CD4-positive, alpha-beta T cell (primary cell): ENCODE results near the gene IQCE. TPM values are rescaled to one million over a fixed set of nuclear protein-coding genes. Genes with fewer than 3 reads are reported as not detected.

Source experiments
- ATAC-seq: fragments of 200-7000 bp; cut with Tn5 transposase; one replicate; pipeline ENCODE4 v1.10.0; 2022; ENCODE audit warnings: mild to moderate bottlenecking; ENCODE audit not compliant: poor library complexity
- CTCF ChIA-PET: fragments of 350-600 bp; sonication (Branson Sonifier 250); formaldehyde crosslinking; loops from one replicate; lab custom pipeline; 2021; ENCODE audit warnings: antibody characterized with exemption, inconsistent platforms; lab: Charles Lee
- POLR2A ChIA-PET: fragments of 350-600 bp; sonication (Branson Sonifier 250); formaldehyde crosslinking; loops from one replicate; lab custom pipeline; 2021; ENCODE audit warnings: antibody characterized with exemption, inconsistent platforms; lab: Charles Lee
- DNase-seq, 14 experiments: peaks; one replicate each; pipeline ENCODE4 v3.0.0-alpha.2; 2013 to 2020; ENCODE audit warnings: mixed read lengths in 2 of 14
- H3K27ac ChIP-seq, 2 donors: one replicate each; pipeline versions ENCODE4 v1.5.1 to v1.7.0; 2013; ENCODE audit warnings: low read length in 2 of 2, low read depth in 1 of 2, mild to moderate bottlenecking in 1 of 2
- H3K27me3 ChIP-seq, 2 experiments: 1 replicate in 1 of 2; 2 replicates in 1 of 2; pipeline versions ENCODE4 v1.6.1 to v1.7.0; 2013; ENCODE audit warnings: low read length in 2 of 2, control low read depth in 1 of 2, mild to moderate bottlenecking in 1 of 2, moderate library complexity in 1 of 2; ENCODE audit not compliant: insufficient read depth in 2 of 2, control insufficient read depth in 1 of 2
- H3K36me3 ChIP-seq: one replicate; pipeline ENCODE4 v1.6.1; 2013; ENCODE audit warnings: low read length, control low read depth; ENCODE audit not compliant: insufficient read depth
- H3K4me1 ChIP-seq: one replicate; pipeline ENCODE4 v1.6.1; 2013; ENCODE audit warnings: low read length, control low read depth; ENCODE audit not compliant: insufficient read depth
- H3K4me3 ChIP-seq: one replicate; pipeline ENCODE4 v1.5.1; 2013; ENCODE audit warnings: mild to moderate bottlenecking, low read length, moderate library complexity
- H3K9me3 ChIP-seq, 2 experiments: 1 replicate in 1 of 2; 2 replicates in 1 of 2; pipeline versions ENCODE4 v1.6.1 to v1.7.0; 2013; ENCODE audit warnings: low read length in 2 of 2, mild to moderate bottlenecking in 2 of 2, control low read depth in 1 of 2, moderate library complexity in 1 of 2; ENCODE audit not compliant: control insufficient read depth in 1 of 2, insufficient read depth in 1 of 2
- H3K27ac Mint-ChIP-seq: one replicate; pipeline ENCODE4 v1.8.0; 2020; ENCODE audit warnings: mixed read lengths
- H3K27me3 Mint-ChIP-seq: one replicate; pipeline ENCODE4 v1.8.0; 2021; ENCODE audit warnings: mixed read lengths
- H3K36me3 Mint-ChIP-seq: one replicate; pipeline ENCODE4 v1.8.0; 2021; ENCODE audit warnings: low read depth, mixed read lengths
- H3K4me1 Mint-ChIP-seq: one replicate; pipeline ENCODE4 v1.8.0; 2021; ENCODE audit warnings: low read depth, mixed read lengths
- H3K4me3 Mint-ChIP-seq: one replicate; pipeline ENCODE4 v1.8.0; 2020; ENCODE audit warnings: mild to moderate bottlenecking, mixed read lengths
- H3K9me3 Mint-ChIP-seq: one replicate; pipeline ENCODE4 v1.8.0; 2020; ENCODE audit warnings: mixed read lengths
- intact Hi-C, 2 experiments: fragments of 100-400 bp; cut with DNase I in 1 of 2; cut with micrococcal nuclease in 1 of 2; formaldehyde crosslinking; loops; one replicate each; pipeline versions ENCODE4 v1.15.1 to v1.9.0; 2023 to 2025; cut with DNase I, micrococcal nuclease
- total RNA-seq, 174 experiments: library from RNA in 2 of 174; stranded (reverse) in 2 of 174; gene quantifications; one replicate each; pipeline ENCODE4 v1.2.3 and lab custom pipeline; 2021 to 2026
- TF ChIP-seq, protein P1 (sequence below): fragments of 200-600 bp; IDR thresholded peaks from one replicate; pipeline ENCODE4 v1.8.0; 2022; ENCODE audit warnings: antibody characterized with exemption, mild to moderate bottlenecking

Gene IQCE
- total RNA-seq, 2 experiments from 2014 or later: 4.3 to 5.6 TPM

- Histone ChIP-seq H3K9me3 (no peaks in the 10 kb centered on the region), H3K4me3 (no peak overlapping the region), H3K36me3 (peaks cover 2% of the 10 kb centered on the region), H3K4me1 (no peaks in the 10 kb centered on the region), H3K27me3 (no peaks in the 10 kb centered on the region), H3K27ac (no peak overlapping the region)
- CTCF ChIA-PET: no interaction called here
- POLR2A ChIA-PET: no interaction called here
- H3K27me3 Mint-ChIP-seq: no peaks in the 10 kb centered on the region
- no peak overlapping the region for H3K27ac Mint-ChIP-seq
- intact Hi-C loops: no loop called here
- H3K9me3 Mint-ChIP-seq: no peaks in the 10 kb centered on the region
- TF ChIP-seq, protein P1, sequence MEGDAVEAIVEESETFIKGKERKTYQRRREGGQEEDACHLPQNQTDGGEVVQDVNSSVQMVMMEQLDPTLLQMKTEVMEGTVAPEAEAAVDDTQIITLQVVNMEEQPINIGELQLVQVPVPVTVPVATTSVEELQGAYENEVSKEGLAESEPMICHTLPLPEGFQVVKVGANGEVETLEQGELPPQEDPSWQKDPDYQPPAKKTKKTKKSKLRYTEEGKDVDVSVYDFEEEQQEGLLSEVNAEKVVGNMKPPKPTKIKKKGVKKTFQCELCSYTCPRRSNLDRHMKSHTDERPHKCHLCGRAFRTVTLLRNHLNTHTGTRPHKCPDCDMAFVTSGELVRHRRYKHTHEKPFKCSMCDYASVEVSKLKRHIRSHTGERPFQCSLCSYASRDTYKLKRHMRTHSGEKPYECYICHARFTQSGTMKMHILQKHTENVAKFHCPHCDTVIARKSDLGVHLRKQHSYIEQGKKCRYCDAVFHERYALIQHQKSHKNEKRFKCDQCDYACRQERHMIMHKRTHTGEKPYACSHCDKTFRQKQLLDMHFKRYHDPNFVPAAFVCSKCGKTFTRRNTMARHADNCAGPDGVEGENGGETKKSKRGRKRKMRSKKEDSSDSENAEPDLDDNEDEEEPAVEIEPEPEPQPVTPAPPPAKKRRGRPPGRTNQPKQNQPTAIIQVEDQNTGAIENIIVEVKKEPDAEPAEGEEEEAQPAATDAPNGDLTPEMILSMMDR: no peak
- DNase-seq (no peak), ATAC-seq (no peak)
- H3K36me3 Mint-ChIP-seq: no peaks in the 10 kb centered on the region
- H3K4me1 Mint-ChIP-seq: no peaks in the 10 kb centered on the region
- H3K4me3 Mint-ChIP-seq: no peak overlapping the region
These were observed 25.2 kb downstream of the IQCE start for GRCh38 chr7:2583798-2584580.

- H3K36me3 ChIP-seq: peaks cover 2% of the 10 kb centered on the region
- ChIA-PET POLR2A (no interaction called here), CTCF (interaction anchor here (1.2 kb wide), 1 partner anchor 134 kb away, joined by 3 read pairs; no protein-coding TSS in a partner anchor)
- Mint-ChIP-seq H3K4me1 (no peaks in the 10 kb centered on the region), H3K36me3 (no peaks in the 10 kb centered on the region), H3K27ac (no peak overlapping the region), H3K9me3 (no peaks in the 10 kb centered on the region), H3K4me3 (no peak overlapping the region), H3K27me3 (no peaks in the 10 kb centered on the region)
- H3K27ac ChIP-seq: no peak overlapping the region
- H3K27me3 ChIP-seq: no peaks in the 10 kb centered on the region
- intact Hi-C loops: no loop called here
- ATAC-seq (no peak), DNase-seq (no peak)
- no peak overlapping the region for H3K4me3 ChIP-seq
- H3K4me1 ChIP-seq: no peaks in the 10 kb centered on the region
- TF ChIP-seq, protein P1: no peak
- no peaks in the 10 kb centered on the region for H3K9me3 ChIP-seq
These were observed 26.7 kb downstream of the IQCE start for GRCh38 chr7:2585446-2585845.

DNA sequence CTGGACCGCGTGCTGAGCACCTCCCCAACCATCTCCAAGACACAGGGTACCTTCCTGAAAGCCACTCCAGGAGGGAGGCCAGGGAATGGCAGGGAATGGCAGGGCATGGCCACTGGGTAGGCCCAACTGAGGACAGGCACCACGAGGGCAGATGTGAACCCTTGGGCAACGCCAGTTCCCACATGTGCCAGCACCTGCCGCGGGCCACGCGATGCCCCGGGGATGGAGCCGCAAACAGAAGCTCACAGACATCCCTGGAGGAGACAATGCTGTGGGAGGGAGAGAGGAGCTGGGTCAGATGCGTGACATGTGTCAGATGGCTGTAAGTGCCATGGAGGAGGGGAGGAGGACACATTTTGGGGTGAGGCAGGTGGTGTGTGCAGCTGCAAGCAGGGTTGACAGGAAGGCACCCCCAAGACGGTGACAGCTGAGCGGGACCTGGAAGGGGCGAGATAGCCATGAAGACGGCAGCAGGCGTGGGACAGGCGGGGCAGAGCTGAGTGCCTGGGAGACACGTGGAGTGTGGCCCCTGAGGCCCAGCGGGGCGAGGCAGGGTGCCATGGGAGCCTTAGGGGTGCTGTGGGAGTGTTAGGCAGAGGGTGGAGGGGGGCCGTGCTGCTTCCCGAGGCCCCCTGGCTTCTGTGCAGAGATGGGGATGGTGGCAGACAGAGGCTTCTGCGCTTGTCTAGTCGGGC is 27.7 kb downstream of the IQCE start:
- no peaks in the 10 kb centered on the region for H3K4me1 Mint-ChIP-seq
- POLR2A ChIA-PET: no interaction called here

More for the DNA sequence above, 27.7 kb downstream of the IQCE start:
- no peaks in the 10 kb centered on the region for H3K36me3 Mint-ChIP-seq
- DNase-seq: no peak
- CTCF ChIA-PET: interaction anchor here (1.2 kb wide), 1 partner anchor 135 kb away, joined by 3 read pairs; no protein-coding TSS in a partner anchor
- intact Hi-C loops: no loop called here
- no peak overlapping the region for H3K27ac ChIP-seq
- H3K36me3 ChIP-seq: peaks cover 2% of the 10 kb centered on the region
- H3K27me3 Mint-ChIP-seq: no peaks in the 10 kb centered on the region
- H3K4me1 ChIP-seq: no peaks in the 10 kb centered on the region
- H3K4me3 Mint-ChIP-seq: no peak overlapping the region
- H3K27ac Mint-ChIP-seq: no peak overlapping the region
- no peaks in the 10 kb centered on the region for H3K27me3 ChIP-seq
- H3K9me3 Mint-ChIP-seq: no peaks in the 10 kb centered on the region
- no peak overlapping the region for H3K4me3 ChIP-seq
- TF ChIP-seq, protein P1: no peak
- no peak for ATAC-seq
- H3K9me3 ChIP-seq: no peaks in the 10 kb centered on the region
